T-helper 1 cell treated with Interleukin-12 subunit alpha and Interleukin-12 subunit beta and Interleukin-4 antibody, amounts not matched to agents 30 μg/mL and 1 μg/mL, for 36 hours (primary cell): ENCODE measurements around the gene TNRC6A.
"Not testable (repeated sequence)": the region's sequence is repeated elsewhere in the genome, so short reads cannot be mapped to it uniquely, and the experiment has no call there.

Experiments
- H3K27ac Mint-ChIP-seq: one replicate; pipeline ENCODE4 v1.8.0; 2021; ENCODE audit warnings: mild to moderate bottlenecking, mixed read lengths
- H3K27me3 Mint-ChIP-seq: one replicate; pipeline ENCODE4 v1.8.0; 2021; ENCODE audit warnings: low read depth, mixed read lengths
- H3K36me3 Mint-ChIP-seq: one replicate; pipeline ENCODE4 v1.8.0; 2021; ENCODE audit warnings: low read depth, mixed read lengths
- H3K4me1 Mint-ChIP-seq: one replicate; pipeline ENCODE4 v1.8.0; 2021; ENCODE audit warnings: low read depth, mixed read lengths
- H3K4me3 Mint-ChIP-seq: one replicate; pipeline ENCODE4 v1.8.0; 2021; ENCODE audit warnings: mild to moderate bottlenecking, moderate library complexity, mixed read lengths
- H3K9me3 Mint-ChIP-seq: one replicate; pipeline ENCODE4 v1.8.0; 2021; ENCODE audit warnings: mixed read lengths

The TNRC6A gene

GRCh38 chr16:24800586-24800985, 71.1 kb downstream of the TNRC6A start:
- H3K36me3 Mint-ChIP-seq: peaks cover 39% of the 10 kb centered on the region
- H3K4me1 Mint-ChIP-seq: no peaks in the 10 kb centered on the region
- H3K4me3 Mint-ChIP-seq: no peak overlapping the region
- H3K9me3 Mint-ChIP-seq: no peaks in the 10 kb centered on the region
- H3K27me3 Mint-ChIP-seq: no peaks in the 10 kb centered on the region
- no peak overlapping the region for H3K27ac Mint-ChIP-seq

DNA sequence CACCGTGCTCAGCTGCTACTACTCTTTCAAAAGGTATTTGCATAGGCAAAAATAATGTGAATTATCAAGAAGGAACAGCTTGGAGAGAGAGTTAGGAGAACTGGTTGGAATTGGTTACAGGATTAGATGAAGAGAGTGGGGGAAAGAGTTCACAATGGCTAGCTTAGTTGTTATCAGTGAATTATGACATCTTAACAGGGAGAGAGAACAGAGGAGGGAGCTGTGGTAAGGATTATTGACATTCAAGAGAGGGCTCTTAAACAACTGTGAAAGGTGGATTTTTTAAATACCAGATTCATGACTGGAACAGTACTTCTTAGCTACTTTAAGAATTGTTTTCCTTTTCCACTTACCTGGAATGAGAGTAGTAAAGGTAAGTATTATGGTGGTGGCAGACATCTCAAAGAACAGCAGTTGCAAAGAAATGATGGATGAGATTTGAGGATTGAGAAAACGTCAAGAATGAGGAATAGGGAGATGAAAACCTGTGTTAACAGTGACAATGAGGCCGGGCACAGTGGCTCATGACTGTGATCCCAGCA, 72.4 kb downstream of the TNRC6A start:
- H3K9me3 Mint-ChIP-seq: no peaks in the 10 kb centered on the region

GRCh38 chr16:24805484-24805883, 76.0 kb downstream of the TNRC6A start:
- no peaks in the 10 kb centered on the region for H3K27me3 Mint-ChIP-seq
- no peak overlapping the region for H3K4me3 Mint-ChIP-seq
- no peaks in the 10 kb centered on the region for H3K9me3 Mint-ChIP-seq
- no peak overlapping the region for H3K27ac Mint-ChIP-seq
- H3K4me1 Mint-ChIP-seq: no peaks in the 10 kb centered on the region
- H3K36me3 Mint-ChIP-seq: peaks cover 43% of the 10 kb centered on the region

More for the DNA sequence above, 72.4 kb downstream of the TNRC6A start:
- Mint-ChIP-seq H3K4me1 (no peaks in the 10 kb centered on the region), H3K4me3 (no peak overlapping the region), H3K36me3 (peaks cover 45% of the 10 kb centered on the region), H3K27ac (no peak overlapping the region), H3K27me3 (no peaks in the 10 kb centered on the region)

- no peak overlapping the region for H3K4me3 Mint-ChIP-seq
- no peaks in the 10 kb centered on the region for H3K9me3 Mint-ChIP-seq
- H3K27me3 Mint-ChIP-seq: no peaks in the 10 kb centered on the region
- peaks cover 37% of the 10 kb centered on the region for H3K36me3 Mint-ChIP-seq
- H3K4me1 Mint-ChIP-seq: no peaks in the 10 kb centered on the region
- H3K27ac Mint-ChIP-seq: no peak overlapping the region
These were observed 77.8 kb downstream of the TNRC6A start for GRCh38 chr16:24807301-24807700.

GRCh38 chr16:24810951-24811843, 81.7 kb downstream of the TNRC6A start:
- H3K36me3 Mint-ChIP-seq: peaks cover 33% of the 10 kb centered on the region

DNA sequence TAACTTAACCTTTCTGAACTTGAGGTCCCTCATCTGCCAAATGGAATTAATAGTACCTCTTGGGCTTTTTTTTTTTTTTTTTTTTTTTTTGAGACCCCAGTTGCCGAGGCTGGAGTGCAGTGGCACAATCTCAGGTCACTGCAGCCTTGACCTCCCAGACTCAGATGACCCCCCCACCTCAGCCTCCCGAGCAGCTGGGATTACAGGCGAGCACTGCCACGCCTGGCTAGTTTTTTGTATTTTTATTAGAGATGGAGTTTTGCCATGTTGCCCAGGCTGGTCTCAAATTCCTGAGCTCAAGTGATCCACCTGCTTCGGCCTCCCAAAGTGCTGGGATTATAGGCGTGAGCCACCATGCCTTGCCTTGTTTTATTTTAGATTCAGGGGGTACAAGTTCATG, 83.4 kb downstream of the TNRC6A start:
- H3K27ac Mint-ChIP-seq, H3K4me3 Mint-ChIP-seq, H3K9me3 Mint-ChIP-seq, H3K4me1 Mint-ChIP-seq, H3K27me3 Mint-ChIP-seq: not testable (repeated sequence)
- H3K36me3 Mint-ChIP-seq: peaks cover 28% of the 10 kb centered on the region

More at GRCh38 chr16:24810951-24811843, 81.7 kb downstream of the TNRC6A start:
- H3K27me3 Mint-ChIP-seq: no peaks in the 10 kb centered on the region
- no peak overlapping the region for H3K27ac Mint-ChIP-seq
- no peaks in the 10 kb centered on the region for H3K4me1 Mint-ChIP-seq
- no peak overlapping the region for H3K4me3 Mint-ChIP-seq
- H3K9me3 Mint-ChIP-seq: no peaks in the 10 kb centered on the region

DNA sequence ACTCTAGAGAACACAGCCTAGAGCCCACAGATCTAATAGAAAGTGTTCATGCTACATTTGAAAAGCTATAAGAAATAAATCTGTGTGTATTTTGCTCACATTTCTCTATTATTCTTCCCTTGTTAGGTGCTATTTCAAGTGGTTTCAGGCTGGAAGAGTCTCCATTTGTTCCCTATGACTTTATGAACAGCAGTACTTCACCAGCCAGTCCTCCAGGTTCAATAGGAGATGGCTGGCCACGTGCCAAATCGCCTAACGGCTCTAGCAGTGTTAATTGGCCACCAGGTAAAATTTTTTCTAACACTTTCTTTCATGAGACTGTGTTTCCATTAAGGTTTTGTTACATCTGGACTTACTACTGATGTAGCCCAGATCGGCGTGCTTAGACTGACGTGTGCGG, 85.6 kb downstream of the TNRC6A start:
- no peaks in the 10 kb centered on the region for H3K27me3 Mint-ChIP-seq
- no peak overlapping the region for H3K27ac Mint-ChIP-seq
- H3K4me3 Mint-ChIP-seq: no peak overlapping the region
- no peaks in the 10 kb centered on the region for H3K9me3 Mint-ChIP-seq
- no peaks in the 10 kb centered on the region for H3K4me1 Mint-ChIP-seq
- H3K36me3 Mint-ChIP-seq: peaks cover 39% of the 10 kb centered on the region

DNA sequence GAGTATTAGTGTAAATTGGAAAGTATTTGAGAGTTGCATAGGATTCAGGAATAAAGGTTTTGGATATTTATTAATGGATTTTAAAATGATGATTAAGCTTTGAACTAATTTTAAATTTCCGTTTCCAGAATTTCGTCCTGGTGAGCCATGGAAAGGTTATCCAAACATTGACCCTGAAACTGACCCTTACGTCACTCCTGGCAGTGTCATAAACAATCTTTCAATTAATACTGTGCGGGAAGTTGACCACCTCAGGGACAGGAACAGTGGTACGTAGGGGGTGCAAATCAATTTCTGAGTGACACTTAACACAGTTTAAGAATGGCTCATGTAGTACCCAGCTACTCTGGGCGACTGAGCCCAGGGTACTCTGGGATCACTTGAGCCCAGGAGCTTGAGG, 87.2 kb downstream of the TNRC6A start:
- peaks cover 39% of the 10 kb centered on the region for H3K36me3 Mint-ChIP-seq

GRCh38 chr16:24819462-24820040, 90.1 kb downstream of the TNRC6A start:
- Mint-ChIP-seq H3K4me3 (no peak overlapping the region), H3K27me3 (no peaks in the 10 kb centered on the region), H3K9me3 (no peaks in the 10 kb centered on the region), H3K36me3 (peaks cover 54% of the 10 kb centered on the region), H3K4me1 (no peaks in the 10 kb centered on the region), H3K27ac (no peak overlapping the region)

More for the DNA sequence above, 87.2 kb downstream of the TNRC6A start:
- no peaks in the 10 kb centered on the region for H3K27me3 Mint-ChIP-seq
- H3K27ac Mint-ChIP-seq: no peak overlapping the region
- H3K4me1 Mint-ChIP-seq: no peaks in the 10 kb centered on the region
- H3K4me3 Mint-ChIP-seq: no peak overlapping the region
- H3K9me3 Mint-ChIP-seq: no peaks in the 10 kb centered on the region

DNA sequence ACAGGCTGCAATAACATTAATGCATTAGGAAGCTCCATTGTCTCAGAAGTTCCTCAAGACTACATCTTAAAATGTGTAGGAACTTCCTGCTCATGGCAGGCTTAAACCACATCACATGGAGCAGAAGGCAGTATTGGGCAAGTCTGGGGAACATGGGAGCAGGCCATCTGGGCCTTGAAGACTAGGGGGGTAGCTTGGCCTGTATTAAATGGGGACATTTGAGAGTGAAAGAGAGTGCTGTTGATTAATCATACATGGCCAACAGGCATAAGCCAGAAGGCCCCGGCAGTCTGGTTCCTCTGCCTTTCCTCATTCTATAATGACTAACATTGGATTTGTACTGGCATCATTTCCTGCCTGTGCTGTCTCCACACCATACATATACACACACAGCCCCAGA, 91.1 kb downstream of the TNRC6A start:
- no peaks in the 10 kb centered on the region for H3K27me3 Mint-ChIP-seq
- H3K4me3 Mint-ChIP-seq: no peak overlapping the region
- peaks cover 57% of the 10 kb centered on the region for H3K36me3 Mint-ChIP-seq
- no peaks in the 10 kb centered on the region for H3K4me1 Mint-ChIP-seq
- no peak overlapping the region for H3K27ac Mint-ChIP-seq
- H3K9me3 Mint-ChIP-seq: no peaks in the 10 kb centered on the region

- Mint-ChIP-seq H3K36me3 (peaks cover 62% of the 10 kb centered on the region), H3K9me3 (no peaks in the 10 kb centered on the region), H3K4me3 (no peak overlapping the region), H3K27me3 (no peaks in the 10 kb centered on the region), H3K27ac (no peak overlapping the region), H3K4me1 (no peaks in the 10 kb centered on the region)
These were observed 91.7 kb downstream of the TNRC6A start for GRCh38 chr16:24821129-24821528.

GRCh38 chr16:24822542-24822941, 93.1 kb downstream of the TNRC6A start:
- H3K27ac Mint-ChIP-seq: no peak overlapping the region
- H3K9me3 Mint-ChIP-seq: no peaks in the 10 kb centered on the region
- H3K27me3 Mint-ChIP-seq: no peaks in the 10 kb centered on the region
- H3K36me3 Mint-ChIP-seq: peaks cover 63% of the 10 kb centered on the region
- H3K4me3 Mint-ChIP-seq: no peak overlapping the region
- no peaks in the 10 kb centered on the region for H3K4me1 Mint-ChIP-seq

DNA sequence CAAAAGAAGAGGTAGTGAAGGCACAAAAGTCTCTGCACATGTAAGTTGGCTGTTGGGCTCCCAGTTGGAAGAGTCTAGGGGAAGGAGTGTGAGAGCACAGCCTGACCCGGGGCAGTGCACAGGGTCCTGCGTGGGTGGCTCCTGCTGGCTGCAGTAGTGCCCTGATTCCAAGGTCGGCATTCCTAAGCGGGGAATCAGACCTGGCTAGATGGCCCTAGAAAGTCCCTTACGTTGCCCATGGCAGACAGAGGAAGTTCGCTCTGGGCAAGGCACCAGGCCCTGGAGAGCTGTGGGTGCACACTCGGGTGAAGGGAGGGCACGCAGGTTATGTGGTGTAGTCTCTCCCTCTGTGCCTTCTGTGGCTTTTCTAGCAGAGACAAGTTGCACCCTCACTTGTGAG, 93.5 kb downstream of the TNRC6A start:
- Mint-ChIP-seq H3K27me3 (no peaks in the 10 kb centered on the region), H3K27ac (no peak overlapping the region), H3K4me3 (no peak overlapping the region), H3K36me3 (peaks cover 59% of the 10 kb centered on the region), H3K4me1 (no peaks in the 10 kb centered on the region), H3K9me3 (no peaks in the 10 kb centered on the region)

GRCh38 chr16:24825696-24826095, 96.2 kb downstream of the TNRC6A start:
- Mint-ChIP-seq H3K27me3 (no peaks in the 10 kb centered on the region), H3K27ac (peak overlapping the region; percentile 50), H3K36me3 (peaks cover 44% of the 10 kb centered on the region), H3K4me1 (no peaks in the 10 kb centered on the region), H3K4me3 (no peak overlapping the region), H3K9me3 (no peaks in the 10 kb centered on the region)

- H3K4me1 Mint-ChIP-seq: no peaks in the 10 kb centered on the region
- peaks cover 41% of the 10 kb centered on the region for H3K36me3 Mint-ChIP-seq
- H3K27me3 Mint-ChIP-seq: no peaks in the 10 kb centered on the region
- H3K9me3 Mint-ChIP-seq: no peaks in the 10 kb centered on the region
- H3K4me3 Mint-ChIP-seq: no peak overlapping the region
- H3K27ac Mint-ChIP-seq: no peak overlapping the region
These were observed 96.7 kb downstream of the TNRC6A start for GRCh38 chr16:24826096-24826690.
